Subcutaneous adipose tissue (tissue), 4 donors: ENCODE measurements around the gene THAP7. TPM values are rescaled to one million over a fixed set of nuclear protein-coding genes. Genes with fewer than 3 reads are reported as not detected.

Experiments
- total RNA-seq, 4 donors: library from RNA; depleted of rRNA; stranded (reverse); fragments of >200 nt; gene quantifications; one replicate each; pipeline ENCODE4 v1.1.0, GENCODE V29; 2016
- TF ChIP-seq, protein P1 (sequence below): fragments of 450-650 bp; IDR thresholded peaks from one replicate; pipeline ENCODE4 v1.5.1; 2016; ENCODE audit warnings: low read depth, mild to moderate bottlenecking, control low read depth, antibody characterized with exemption, moderate library complexity

The THAP7 gene
- total RNA-seq, 4 donors from 2014 or later, result 20.7 to 26.6 (median 23.5) TPM

DNA sequence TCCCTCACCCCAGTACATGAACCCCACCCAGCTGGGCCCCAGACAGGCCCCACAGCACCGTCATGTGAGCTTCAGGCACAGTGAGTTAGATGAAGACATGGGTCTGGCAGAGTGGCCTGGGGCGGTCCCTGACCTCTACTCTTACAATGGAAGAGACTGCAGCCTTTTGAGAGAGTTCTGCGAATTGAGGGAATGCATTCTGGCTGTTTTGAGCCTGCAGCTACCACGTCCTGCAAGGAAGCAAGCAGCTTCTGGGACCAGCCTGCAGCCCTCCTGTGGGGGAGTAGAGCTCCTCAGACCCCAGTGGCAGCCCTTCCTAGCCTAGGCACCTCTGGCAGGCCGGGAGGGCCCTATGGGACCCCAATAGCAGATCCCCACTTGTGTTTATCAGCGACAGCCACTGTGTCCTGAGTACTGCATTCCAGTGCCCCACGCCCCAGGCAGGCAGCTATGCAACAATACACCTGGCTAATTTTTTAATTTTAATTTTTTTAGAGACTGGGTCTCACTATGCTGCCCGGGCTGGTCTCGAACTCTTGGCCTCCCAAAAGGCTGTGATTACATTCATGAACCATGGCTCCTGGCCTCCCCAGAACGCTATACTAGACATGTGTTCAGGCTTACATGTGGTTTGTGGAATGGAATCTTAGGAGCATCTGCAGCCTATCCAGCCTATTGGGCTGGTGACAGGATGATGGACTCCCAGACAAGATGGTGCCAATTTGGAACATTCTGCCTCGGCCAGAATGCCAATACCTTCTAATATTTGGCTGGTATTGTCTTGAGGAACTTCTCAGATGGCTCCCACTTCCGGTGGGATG lies 31.2 kb upstream of the THAP7 start:
- TF ChIP-seq, protein P1, sequence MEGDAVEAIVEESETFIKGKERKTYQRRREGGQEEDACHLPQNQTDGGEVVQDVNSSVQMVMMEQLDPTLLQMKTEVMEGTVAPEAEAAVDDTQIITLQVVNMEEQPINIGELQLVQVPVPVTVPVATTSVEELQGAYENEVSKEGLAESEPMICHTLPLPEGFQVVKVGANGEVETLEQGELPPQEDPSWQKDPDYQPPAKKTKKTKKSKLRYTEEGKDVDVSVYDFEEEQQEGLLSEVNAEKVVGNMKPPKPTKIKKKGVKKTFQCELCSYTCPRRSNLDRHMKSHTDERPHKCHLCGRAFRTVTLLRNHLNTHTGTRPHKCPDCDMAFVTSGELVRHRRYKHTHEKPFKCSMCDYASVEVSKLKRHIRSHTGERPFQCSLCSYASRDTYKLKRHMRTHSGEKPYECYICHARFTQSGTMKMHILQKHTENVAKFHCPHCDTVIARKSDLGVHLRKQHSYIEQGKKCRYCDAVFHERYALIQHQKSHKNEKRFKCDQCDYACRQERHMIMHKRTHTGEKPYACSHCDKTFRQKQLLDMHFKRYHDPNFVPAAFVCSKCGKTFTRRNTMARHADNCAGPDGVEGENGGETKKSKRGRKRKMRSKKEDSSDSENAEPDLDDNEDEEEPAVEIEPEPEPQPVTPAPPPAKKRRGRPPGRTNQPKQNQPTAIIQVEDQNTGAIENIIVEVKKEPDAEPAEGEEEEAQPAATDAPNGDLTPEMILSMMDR, result no peak

DNA sequence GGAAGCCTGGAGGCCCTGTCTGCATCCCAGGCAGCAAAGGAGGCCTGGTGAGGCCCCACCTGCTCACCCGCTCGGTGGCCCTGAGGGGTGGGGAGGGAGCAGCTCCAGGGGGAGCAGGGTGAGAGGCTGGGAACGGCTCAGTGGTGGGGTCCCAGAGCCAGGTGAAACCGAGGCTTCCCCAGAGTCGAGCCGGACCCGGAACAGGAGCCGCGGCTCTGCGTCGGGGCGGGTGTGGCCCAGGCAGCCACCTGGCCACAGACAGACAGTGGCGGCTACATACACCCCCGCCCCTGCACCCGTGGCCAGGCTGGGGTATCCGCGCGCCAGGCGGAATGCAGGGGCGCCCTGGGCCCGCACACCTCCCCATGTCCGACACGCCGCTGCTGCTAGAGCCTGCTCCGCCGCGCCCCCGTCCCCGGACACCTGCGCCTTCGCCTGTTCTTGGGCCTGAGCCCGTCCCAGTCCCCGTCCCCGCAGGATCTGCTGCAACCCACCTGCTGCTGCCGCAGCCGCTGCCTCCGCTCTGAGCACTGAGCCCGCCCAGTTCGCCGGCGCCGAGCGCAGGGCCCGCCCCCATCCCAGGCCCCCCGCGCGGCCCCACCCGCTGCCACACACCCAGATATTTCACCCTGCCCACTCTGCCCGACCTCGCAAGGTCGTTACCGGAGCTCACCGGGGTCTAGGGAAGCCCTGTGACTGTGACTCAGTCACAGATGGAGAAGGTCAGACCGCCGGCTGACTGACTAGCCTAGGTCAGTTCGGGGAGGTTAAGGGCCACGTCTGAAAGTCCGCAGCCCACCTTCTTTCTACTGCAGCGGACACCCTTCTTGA lies 30.3 kb upstream of the THAP7 start, which contains the start of gene SLC7A4:
Gene SLC7A4 (minus strand): TSS at position 525 of the 831 bp plus-strand sequence. CDS start 749 bp downstream, outside the sequence.
- TF ChIP-seq, protein P1, result no peak

DNA sequence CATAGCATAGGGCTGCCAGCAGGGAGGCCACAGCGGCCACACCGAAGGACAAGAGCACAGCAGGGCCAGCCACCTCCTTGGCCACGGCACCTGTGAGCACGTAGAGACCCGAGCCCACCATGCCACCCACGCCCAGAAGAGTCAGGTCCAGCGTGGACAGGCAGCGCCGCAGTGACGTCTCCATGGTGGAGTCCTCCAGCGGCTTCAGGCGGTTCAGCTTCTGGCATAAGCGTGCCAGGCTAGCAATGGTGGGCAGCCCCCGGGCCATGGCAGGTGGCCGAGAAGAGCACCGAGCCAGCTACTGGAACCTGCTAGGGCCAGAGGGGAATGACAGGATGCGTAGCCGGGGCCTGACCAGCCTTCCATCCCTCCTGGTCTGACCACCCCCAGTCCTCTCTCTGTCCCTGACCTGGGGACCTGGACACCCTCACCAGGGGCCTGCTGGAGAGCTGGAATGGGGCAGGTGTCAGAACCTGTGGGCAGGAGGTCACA lies 29.7 kb upstream of the THAP7 start:
- TF ChIP-seq, protein P1, result no peak

DNA sequence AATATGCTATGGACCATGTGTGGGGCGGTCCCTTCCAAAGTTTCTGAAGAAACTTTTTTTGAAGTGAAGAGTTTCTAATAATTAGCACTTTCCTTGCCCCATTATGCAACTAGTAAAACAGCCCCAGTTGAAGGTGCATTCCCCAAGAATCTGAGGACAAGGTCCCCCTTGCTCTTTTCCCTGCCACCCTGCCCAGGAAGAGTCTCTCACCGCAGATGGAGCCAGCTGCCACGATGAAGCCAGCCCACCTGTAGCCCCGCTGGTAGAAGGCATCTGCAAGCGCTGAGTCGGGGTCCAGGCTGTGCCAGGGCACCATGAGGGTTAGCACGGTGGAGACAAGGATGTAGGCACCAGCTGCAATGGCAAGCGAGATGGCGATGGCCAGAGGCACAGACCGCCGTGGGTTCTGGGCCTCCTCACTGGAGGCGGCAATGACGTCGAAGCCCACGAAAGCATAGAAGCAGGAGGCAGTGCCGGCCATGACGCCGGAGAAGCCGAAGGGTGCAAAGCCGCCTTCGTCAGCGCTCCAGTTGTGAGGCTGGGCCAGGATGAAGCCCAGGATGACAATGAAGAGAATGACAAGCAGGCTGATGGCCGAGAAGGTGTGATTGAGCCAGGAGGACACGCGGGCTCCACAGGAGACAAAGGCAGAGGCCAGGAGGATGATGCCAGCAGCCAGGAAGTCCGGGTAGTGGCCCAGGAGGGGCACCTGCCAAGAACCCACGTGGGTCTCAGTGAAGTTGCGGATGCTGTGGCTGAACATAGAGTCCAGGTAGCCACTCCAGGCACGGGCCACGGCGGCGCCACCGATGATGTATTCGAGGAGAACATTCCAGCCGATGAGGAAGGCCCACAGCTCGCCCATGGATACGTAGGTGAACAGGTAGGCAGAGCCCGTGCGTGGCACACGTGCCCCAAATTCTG lies 29.0 kb upstream of the THAP7 start:
- TF ChIP-seq, protein P1, result no peak

DNA sequence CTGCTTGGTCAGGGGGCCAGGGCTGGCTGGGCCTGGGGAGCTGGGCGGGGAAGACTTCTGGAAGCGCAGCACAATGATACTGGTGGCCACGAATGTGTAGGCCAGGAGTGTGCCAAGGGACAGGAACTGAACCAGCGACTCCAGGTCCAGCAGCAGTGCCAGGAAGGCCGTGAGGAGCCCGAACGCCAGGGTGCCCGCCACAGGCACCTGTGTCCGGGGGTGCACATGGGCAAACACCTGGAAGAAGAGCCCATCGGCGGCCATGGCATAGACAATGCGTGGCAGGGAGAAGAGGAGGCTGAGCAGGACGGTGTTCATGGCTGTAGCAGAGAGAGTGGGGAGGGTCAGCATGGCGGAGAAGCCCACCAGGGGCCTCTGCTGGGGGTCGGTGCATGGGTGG lies 28.1 kb upstream of the THAP7 start:
- TF ChIP-seq, protein P1, result no peak

DNA sequence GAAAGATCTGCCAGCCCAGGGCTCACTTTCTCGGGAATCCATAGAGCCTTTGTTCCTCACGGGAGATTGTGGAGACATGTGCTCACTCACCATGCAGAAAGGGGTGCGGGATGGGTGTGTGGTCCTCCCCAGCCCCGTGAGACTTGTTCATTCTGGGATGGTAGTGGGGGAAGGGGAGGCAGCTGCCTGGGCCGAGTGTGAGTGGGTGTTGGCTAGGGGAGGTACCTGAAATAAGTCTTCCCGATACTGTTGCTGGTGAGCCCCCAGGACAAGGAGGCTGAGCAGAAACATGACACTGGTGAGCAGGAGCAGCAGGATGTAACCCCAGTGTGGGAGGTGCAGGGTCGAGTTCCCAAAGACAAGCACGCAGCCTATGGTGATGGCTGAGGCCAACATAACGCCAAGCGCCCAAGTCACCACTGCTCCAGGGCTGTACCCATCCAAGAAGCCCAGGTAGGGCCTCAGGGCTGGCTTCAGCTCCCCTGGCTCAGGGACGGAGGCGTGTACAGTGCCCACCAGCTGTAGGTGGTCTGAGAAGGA lies 27.6 kb upstream of the THAP7 start:
- TF ChIP-seq, protein P1, result no peak
